ENCODE data around the gene MTAP.

Gene MTAP

DNA sequence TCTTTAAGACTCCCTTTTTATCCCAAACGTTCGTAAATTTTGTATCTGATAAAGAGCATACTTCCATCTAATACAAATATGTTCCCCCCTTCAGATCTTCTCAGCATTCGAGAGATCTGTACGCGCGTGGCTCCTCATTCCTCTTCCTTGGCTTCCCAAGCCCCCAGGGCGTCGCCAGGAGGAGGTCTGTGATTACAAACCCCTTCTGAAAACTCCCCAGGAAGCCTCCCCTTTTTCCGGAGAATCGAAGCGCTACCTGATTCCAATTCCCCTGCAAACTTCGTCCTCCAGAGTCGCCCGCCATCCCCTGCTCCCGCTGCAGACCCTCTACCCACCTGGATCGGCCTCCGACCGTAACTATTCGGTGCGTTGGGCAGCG lies 171.9 kb downstream of the MTAP start:
- FAIRE-seq, result no peak

GRCh38 chr9:21974722-21975409 lies 172.4 kb downstream of the MTAP start:
- FAIRE-seq, result no peak

DNA sequence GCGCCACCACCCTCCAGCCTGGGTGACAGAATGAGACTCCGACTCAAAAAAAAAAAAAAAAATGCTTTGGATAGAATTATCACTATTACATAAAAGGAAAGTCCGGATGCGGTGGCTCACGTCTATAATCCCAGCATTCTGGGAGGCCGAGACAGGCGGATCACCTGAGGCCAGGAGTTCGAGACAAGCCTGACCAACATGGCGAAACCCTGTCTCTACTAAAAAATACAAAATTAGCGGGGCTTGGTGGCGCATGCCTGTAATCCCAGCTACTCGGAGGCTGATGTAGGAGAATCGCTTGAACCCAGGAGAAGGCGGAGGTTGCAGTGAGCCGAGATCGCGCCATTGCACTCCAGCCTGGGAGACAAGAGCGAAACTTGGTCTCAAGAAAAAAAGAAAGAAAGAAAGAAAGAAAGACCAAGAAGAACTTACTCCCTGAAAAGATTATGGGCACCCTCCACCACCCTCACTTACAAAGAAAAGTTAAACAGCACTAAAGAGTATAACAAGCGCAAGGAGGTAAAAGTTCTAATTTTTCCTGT lies 174.0 kb downstream of the MTAP start:
- no peak for FAIRE-seq

GRCh38 chr9:21982391-21982790 lies 180.0 kb downstream of the MTAP start:
- FAIRE-seq, result no peak

DNA sequence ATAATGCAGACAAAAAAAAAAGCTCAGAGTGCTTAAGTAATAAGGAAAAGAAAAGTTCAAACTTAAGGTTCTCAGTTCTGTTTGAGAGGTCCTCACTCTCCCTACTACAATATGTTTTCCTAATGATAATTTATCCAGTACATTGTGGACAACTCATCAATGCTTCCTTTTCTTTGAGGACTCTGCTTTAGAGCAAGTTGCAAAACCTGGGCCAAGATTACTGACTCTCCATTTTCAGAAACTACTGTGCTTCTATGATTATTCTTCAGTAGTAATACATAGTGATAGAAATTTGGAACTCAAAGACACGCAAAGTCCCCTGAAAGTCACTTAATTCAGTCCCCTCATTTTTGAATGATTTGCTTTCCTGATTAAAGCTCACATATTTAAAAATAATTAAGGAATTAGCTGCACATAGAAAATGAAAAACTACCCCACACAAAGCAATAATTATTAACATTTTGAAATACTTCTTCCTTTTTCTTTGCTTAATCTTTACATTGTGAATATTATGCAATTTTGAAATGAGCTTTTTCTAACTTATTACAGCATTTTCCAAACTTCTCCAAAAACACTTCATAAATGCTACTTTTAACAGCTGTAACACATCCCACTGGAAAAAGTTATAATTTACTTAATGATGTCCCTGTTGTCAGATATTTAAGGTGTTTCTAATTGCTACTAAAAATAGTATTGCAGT lies 180.6 kb downstream of the MTAP start:
- FAIRE-seq, result no peak

- no peak for FAIRE-seq
Observed at GRCh38 chr9:21983561-21983935, 181.1 kb downstream of the MTAP start.

- no peak for FAIRE-seq
Observed at GRCh38 chr9:21984101-21984500, 181.7 kb downstream of the MTAP start.

DNA sequence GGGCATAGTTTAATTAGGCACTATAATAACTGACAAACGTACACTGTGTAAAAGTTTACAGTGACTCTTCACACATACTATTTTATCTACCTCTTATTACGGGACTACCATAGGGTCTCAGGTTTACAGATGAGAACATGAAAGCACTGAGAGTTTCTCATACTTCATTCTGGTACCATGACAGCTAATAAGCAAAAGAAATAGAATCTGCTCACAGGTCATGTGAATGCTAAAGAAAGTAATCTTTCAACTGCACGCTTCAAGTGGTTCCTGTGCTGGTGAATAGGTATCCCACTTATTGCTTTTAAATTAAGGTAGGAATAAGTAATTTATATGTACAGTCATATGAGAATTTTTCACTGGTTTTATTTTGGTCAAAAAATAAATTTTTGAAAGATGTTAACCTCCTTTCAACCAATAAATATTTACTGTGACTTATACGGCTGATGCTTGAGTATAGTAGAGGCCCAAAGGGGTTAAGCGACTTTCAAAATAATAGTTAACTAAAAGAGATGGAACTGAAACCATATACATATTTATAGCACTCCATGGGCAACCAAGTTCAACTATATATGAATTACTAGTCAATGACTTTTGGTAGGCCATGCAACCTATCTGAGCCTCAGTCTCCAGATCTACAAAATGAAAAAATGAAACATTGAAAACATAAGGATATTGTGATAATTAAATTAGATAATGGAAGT lies 183.7 kb downstream of the MTAP start:
- no peak for FAIRE-seq

Data from A204.1 (cell line).